ENCODE data around the gene HOMER2. TPM values are rescaled to one million over a fixed set of nuclear protein-coding genes. Genes with fewer than 3 reads are reported as not detected.

HOMER2 gene
- total and polyA plus RNA-seq, 2 of the 4 experiments (the other 2 are of a cell fraction) = 0.54 to 0.79 TPM

- Histone ChIP-seq H3K79me1 (ENCODE audit: low read depth in 1 of 2, low read length in 2 of 2) (no peaks in the 10 kb centered on the region), H3K4ac (ENCODE audit: low read depth, low read length) (no peak overlapping the region), H2BK5ac (ENCODE audit: low read depth, low read length, poor library complexity, severe bottlenecking) (no peak overlapping the region), H2AFZ (replicated peaks; ENCODE audit: low read length, poor library complexity) (no peak overlapping the region), H3K4me3 (ENCODE audit: insufficient read depth, low read depth, low read length) (no peak overlapping the region), H3K27me3 (ENCODE audit: control insufficient read depth, insufficient read depth, low read length) (peaks cover 26% of the 10 kb centered on the region), H2AK5ac (ENCODE audit: low read depth, low read length) (no peak overlapping the region), H2BK120ac (ENCODE audit: low read depth, low read length) (no peak overlapping the region), H3K9ac (ENCODE audit: low read depth, low read length) (no peak overlapping the region), H3K4me2 (ENCODE audit: low read depth, low read length) (no peak overlapping the region), H4K5ac (ENCODE audit: low read depth, low read length) (no peak overlapping the region), H4K91ac (ENCODE audit: insufficient read depth, low read depth, low read length) (no peak overlapping the region), H3K56ac (ENCODE audit: extremely low read depth, insufficient read depth, low read length) (no peak overlapping the region), H2BK20ac (ENCODE audit: low read depth, low read length) (no peak overlapping the region), H3K27ac (ENCODE audit: insufficient read depth, low read length) (no peak overlapping the region), H3K23ac (ENCODE audit: low read depth, low read length) (no peak overlapping the region), H2BK15ac (ENCODE audit: low read depth, low read length) (no peak overlapping the region), H3K4me1 (ENCODE audit: control insufficient read depth, insufficient read depth, low read length) (no peaks in the 10 kb centered on the region), H4K8ac (ENCODE audit: low read depth in 2 of 2, low read length in 2 of 2) (no peak overlapping the region), H3K18ac (ENCODE audit: low read depth, low read length) (no peak overlapping the region), H3K9me3 (ENCODE audit: control insufficient read depth, insufficient read depth, low read length) (no peaks in the 10 kb centered on the region), H3K14ac (replicated peaks; ENCODE audit: low read depth, low read length) (no peak overlapping the region), H3K9me1 (ENCODE audit: insufficient read depth, low read length) (no peaks in the 10 kb centered on the region; the same call in 1 of the 2 replicates), H3K36me3 (ENCODE audit: control insufficient read depth, insufficient read depth, low read length) (no peaks in the 10 kb centered on the region), H4K20me1 (ENCODE audit: insufficient read depth, low read length) (no peaks in the 10 kb centered on the region), H2AK9ac (replicated peaks; ENCODE audit: low read depth, low read length, poor library complexity) (no peak overlapping the region)
- no peak for DNase-seq
- no TSS peak for BruUV-seq (replicated peaks)
- in situ Hi-C loops (cut with MboI; ENCODE audit: low sequenced_read_pairs) (no loop called here), intact Hi-C loops (cut with micrococcal nuclease) (loop anchor here (10.0 kb wide), 1 partner anchor 96 kb away; no protein-coding TSS in a partner anchor), dilution Hi-C loops (cut with HindIII; ENCODE audit: low sequenced_read_pairs, unreplicated experiment) (no loop called here)
- POLR2A ChIA-PET (ENCODE audit: unreplicated experiment) = no interaction called here
- TF ChIP-seq POLR2A (IDR thresholded peaks at IDR 0.05; ENCODE audit: low read depth, low read length) (no peak), RAD21 (IDR thresholded peaks at IDR 0.05; ENCODE audit: low read length) (no peak), BHLHE40 (IDR thresholded peaks at IDR 0.05; ENCODE audit: low read depth, low read length) (no peak), NFE2L2 (IDR thresholded peaks at IDR 0.05; ENCODE audit: low read depth, low read length) (no peak), SMC3 (IDR thresholded peaks at IDR 0.05; ENCODE audit: low read depth, low read length) (no peak), CEBPB (IDR thresholded peaks at IDR 0.05; ENCODE audit: low read depth, low read length) (no peak), RFX5 (IDR thresholded peaks at IDR 0.05; ENCODE audit: low read depth, low read length) (no peak), ELK1 (IDR thresholded peaks at IDR 0.05; ENCODE audit: borderline replicate concordance, low read depth, low read length) (no peak), FOS (IDR thresholded peaks at IDR 0.05; ENCODE audit: low read depth, low read length) (no peak), MXI1 (IDR thresholded peaks at IDR 0.05; ENCODE audit: borderline replicate concordance, low read depth, low read length) (no peak)
- 50% methylated on average over 3 of the region's 6 CpGs; no CpG with 5 or more reads in 1 of the 2 experiments for WGBS, 2 experiments (ENCODE audit: extremely low coverage in 2 of 2, insufficient read length in 1 of 2)
- ATAC-seq (ENCODE audit: low read depth) = no peak
- CTCF ChIA-PET = no interaction called here
These were observed 1.7 kb downstream of the HOMER2 start for GRCh38 chr15:82950746-82951370.
